HEK293T (cell line): ENCODE measurements around the gene HDAC8.

Experiments used
- CTCF ChIA-PET: fragments of 350-600 bp; formaldehyde crosslinking; extraction: SDS; loops from one replicate; lab custom pipeline; 2021; ENCODE audit warnings: antibody characterized with exemption, inconsistent platforms; lab: Yijun Ruan, JAX
- POLR2A ChIA-PET: fragments of 350-600 bp; formaldehyde crosslinking; extraction: SDS; loops from one replicate; lab custom pipeline; 2020; ENCODE audit warnings: antibody characterized with exemption, inconsistent platforms; lab: Yijun Ruan, JAX
- DNase-seq: peaks from one replicate; pipeline ENCODE4 v3.0.0; 2012; ENCODE audit warnings: mixed read lengths; ENCODE audit errors: extremely low spot score
- ARNT ChIP-seq: fragments of 450-650 bp; IDR thresholded peaks from 2 replicates; pipeline ENCODE4 v1.6.1; 2017; ENCODE audit warnings: mild to moderate bottlenecking
- BHLHE40 ChIP-seq: fragments of 450-650 bp; IDR thresholded peaks from 2 replicates; pipeline ENCODE4 v1.6.1; 2016; ENCODE audit warnings: mild to moderate bottlenecking, moderate library complexity, borderline replicate concordance
- CTBP1 ChIP-seq: fragments of 450-650 bp; IDR thresholded peaks from 2 replicates; pipeline ENCODE4 v1.6.1; 2016; ENCODE audit warnings: borderline replicate concordance
- ELF4 ChIP-seq: fragments of 450-650 bp; IDR thresholded peaks from 2 replicates; pipeline ENCODE4 v1.6.1; 2017; ENCODE audit warnings: antibody characterized with exemption
- FOXA1 ChIP-seq: fragments of 450-650 bp; IDR thresholded peaks from 2 replicates; pipeline ENCODE4 v1.6.1; 2016; ENCODE audit warnings: mild to moderate bottlenecking
- FOXK2 ChIP-seq: fragments of 450-650 bp; IDR thresholded peaks from 2 replicates; pipeline ENCODE4 v1.6.1; 2016; ENCODE audit warnings: mild to moderate bottlenecking
- FOXM1 ChIP-seq: fragments of 450-650 bp; IDR thresholded peaks from 2 replicates; pipeline ENCODE4 v1.6.1; 2017; ENCODE audit warnings: mild to moderate bottlenecking, borderline replicate concordance
- HDGF ChIP-seq: fragments of 450-650 bp; IDR thresholded peaks from 2 replicates; pipeline ENCODE4 v1.6.1; 2017; ENCODE audit warnings: antibody characterized with exemption, borderline replicate concordance
- L3MBTL2 ChIP-seq: fragments of 450-650 bp; conservative IDR thresholded peaks from 2 replicates; pipeline ENCODE4 v1.6.1; 2016; ENCODE audit warnings: mild to moderate bottlenecking
- LEF1 ChIP-seq: fragments of 450-650 bp; IDR thresholded peaks from 2 replicates; pipeline ENCODE4 v1.6.1; 2017; ENCODE audit warnings: mild to moderate bottlenecking, borderline replicate concordance
- NFRKB ChIP-seq: fragments of 450-650 bp; IDR thresholded peaks from 2 replicates; pipeline ENCODE4 v1.6.1; 2016; ENCODE audit warnings: mild to moderate bottlenecking, moderate library complexity
- SP1 ChIP-seq: fragments of 450-650 bp; IDR thresholded peaks from 2 replicates; pipeline ENCODE4 v1.6.1; 2017
- SUZ12 ChIP-seq: fragments of 450-650 bp; IDR thresholded peaks from 2 replicates; pipeline ENCODE4 v1.6.1; 2016; ENCODE audit warnings: mild to moderate bottlenecking
- TARDBP ChIP-seq: fragments of 450-650 bp; IDR thresholded peaks from 2 replicates; pipeline ENCODE4 v1.6.1; 2016
- ZNF384 ChIP-seq: fragments of 450-650 bp; IDR thresholded peaks from 2 replicates; pipeline ENCODE4 v1.6.1; 2016
- TF ChIP-seq, protein P1 (sequence below): fragments of 450-650 bp; IDR thresholded peaks from 2 replicates; pipeline ENCODE4 v1.6.1; 2016

Gene HDAC8

DNA sequence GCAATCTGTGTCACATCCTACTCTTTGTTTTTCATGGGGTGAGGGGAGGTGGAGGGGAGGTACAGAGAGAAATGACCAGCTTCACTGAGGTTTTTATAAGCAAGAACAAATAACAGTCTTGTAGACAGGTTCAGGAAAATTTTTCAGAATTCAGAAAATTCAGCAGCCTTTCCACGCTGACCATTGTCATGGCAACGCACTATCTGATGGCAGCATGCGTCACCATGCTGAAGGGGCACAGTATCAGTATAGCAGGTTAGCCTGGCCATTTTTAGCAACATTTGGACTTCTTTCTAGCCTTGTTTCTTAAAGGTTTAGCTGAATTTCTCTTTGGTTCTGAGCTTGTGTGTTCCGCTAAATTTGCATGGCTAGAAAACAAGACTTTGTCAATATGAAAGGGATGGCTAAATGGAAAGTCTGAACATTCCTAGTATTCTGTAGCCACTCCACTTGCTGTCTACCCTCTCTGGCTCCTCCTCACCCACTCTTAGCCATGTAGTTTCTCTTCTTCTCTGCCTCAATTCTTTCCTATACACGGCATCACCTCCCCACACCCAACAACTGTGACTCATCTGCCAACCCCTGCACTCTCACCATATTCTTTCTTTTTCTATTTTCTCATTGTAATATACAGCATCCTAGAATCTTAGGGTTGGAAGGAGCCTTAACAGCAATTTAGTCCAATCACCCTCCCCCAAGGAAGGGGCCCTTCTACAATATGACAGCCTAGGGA is 224.2 kb downstream of the HDAC8 start:
- ChIA-PET CTCF (no interaction called here), POLR2A (no interaction called here)
- no peak for DNase-seq
- TF ChIP-seq FOXM1 (no peak), FOXK2 (no peak), FOXA1 (no peak), ARNT (no peak), L3MBTL2 (no peak), TARDBP (no peak), HDGF (no peak), BHLHE40 (no peak)
- TF ChIP-seq, protein P1, sequence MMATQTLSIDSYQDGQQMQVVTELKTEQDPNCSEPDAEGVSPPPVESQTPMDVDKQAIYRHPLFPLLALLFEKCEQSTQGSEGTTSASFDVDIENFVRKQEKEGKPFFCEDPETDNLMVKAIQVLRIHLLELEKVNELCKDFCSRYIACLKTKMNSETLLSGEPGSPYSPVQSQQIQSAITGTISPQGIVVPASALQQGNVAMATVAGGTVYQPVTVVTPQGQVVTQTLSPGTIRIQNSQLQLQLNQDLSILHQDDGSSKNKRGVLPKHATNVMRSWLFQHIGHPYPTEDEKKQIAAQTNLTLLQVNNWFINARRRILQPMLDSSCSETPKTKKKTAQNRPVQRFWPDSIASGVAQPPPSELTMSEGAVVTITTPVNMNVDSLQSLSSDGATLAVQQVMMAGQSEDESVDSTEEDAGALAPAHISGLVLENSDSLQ, result no peak

DNA sequence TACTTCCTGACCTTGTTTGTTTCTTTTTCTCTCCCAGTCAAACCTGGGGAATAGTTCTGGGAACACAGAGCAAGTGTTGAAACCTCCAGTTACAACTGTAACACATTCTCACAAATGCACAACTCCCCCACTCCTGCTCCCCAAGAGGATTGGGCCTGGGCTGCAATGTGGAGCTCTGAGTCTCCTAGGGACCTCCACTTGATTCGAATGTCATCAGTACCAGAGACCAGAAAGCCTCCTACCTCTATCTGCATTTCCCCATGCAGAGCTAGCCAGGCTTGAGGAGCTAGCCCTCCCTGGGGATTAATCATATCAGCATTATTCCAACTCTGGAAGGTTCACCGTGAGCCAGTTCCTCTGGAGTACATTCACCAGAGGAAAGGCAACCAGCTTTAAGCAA is 225.3 kb downstream of the HDAC8 start:
- ChIA-PET CTCF (no interaction called here), POLR2A (no interaction called here)
- TF ChIP-seq L3MBTL2, result no peak
- no peak for TF ChIP-seq SP1
- TF ChIP-seq BHLHE40, result no peak
- TF ChIP-seq CTBP1, result no peak
- TF ChIP-seq ELF4, result no peak
- no peak for TF ChIP-seq NFRKB
- TF ChIP-seq FOXK2, result no peak
- TF ChIP-seq TARDBP, result no peak
- no peak for TF ChIP-seq ARNT
- TF ChIP-seq FOXM1, result no peak
- no peak for TF ChIP-seq LEF1
- TF ChIP-seq ZNF384, result no peak
- TF ChIP-seq HDGF, result no peak
- TF ChIP-seq, protein P1, result no peak
- no peak for TF ChIP-seq SUZ12
- TF ChIP-seq FOXA1, result no peak
- DNase-seq, result no peak

DNA sequence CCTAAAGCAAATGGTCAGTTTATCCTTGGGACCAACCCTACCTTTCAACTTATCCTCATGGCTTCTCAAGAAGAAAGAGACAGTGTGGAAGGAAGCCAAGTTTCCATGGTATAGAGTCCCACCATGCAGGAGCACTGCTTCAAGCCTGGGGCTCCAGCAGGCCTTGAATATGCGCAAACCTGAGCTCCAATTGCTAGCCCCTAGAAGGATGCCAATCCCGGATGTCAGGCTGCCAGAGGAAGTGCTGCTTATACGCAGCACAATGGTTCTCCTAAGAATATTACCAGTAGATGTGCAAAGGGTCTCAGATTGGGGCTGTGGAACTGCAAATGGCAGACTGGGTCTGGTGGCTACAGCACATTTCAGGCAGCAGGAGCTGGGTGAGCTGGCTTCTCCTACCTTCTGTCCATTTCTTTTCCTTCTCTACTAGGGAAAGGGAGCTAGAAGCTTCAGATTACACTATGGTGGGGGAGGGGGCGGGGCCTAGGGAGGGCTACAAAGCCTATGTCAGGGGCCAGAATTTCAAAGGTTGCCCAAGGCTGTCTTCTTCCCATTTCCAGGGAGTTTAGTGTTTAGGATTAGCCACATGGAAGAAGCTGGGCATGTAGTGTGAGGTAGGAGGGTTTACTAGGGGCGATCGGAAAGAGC is 226.2 kb downstream of the HDAC8 start:
- CTCF ChIA-PET, result no interaction called here
- DNase-seq, result no peak
- POLR2A ChIA-PET, result no interaction called here
- TF ChIP-seq SUZ12 (no peak), SP1 (no peak), HDGF (no peak), BHLHE40 (no peak), FOXM1 (no peak), ZNF384 (no peak), L3MBTL2 (no peak), NFRKB (no peak), FOXA1 (no peak), FOXK2 (no peak)

DNA sequence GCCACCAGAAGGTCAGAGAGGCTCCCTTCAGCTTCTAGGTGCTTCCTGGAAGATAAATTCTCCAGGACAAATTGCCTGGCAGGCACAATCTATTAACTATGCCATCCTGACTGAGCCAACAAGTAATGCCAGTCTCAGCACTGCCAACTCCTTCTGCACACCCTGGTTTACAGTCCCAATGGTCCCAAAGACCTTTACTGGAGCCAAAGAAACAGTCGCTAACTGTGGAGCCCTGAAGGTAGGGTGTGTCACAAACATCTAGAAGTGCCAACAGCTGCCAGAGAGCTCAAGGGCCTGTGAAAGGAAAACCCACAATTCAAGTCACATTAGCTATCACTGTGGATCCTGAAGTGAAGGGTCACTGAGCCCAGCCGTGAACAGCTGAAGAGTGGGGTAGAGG is 232.0 kb downstream of the HDAC8 start:
- CTCF ChIA-PET, result no interaction called here
- POLR2A ChIA-PET, result no interaction called here
- TF ChIP-seq ELF4, result no peak
- no peak for TF ChIP-seq ZNF384
- no peak for TF ChIP-seq SP1
- TF ChIP-seq NFRKB, result no peak
- no peak for TF ChIP-seq LEF1
- no peak for TF ChIP-seq ARNT
- no peak for TF ChIP-seq SUZ12
- TF ChIP-seq FOXK2, result no peak
- no peak for TF ChIP-seq TARDBP
- TF ChIP-seq, protein P1, result no peak
- TF ChIP-seq FOXA1, result no peak
- TF ChIP-seq CTBP1, result no peak
- TF ChIP-seq BHLHE40, result no peak
- no peak for TF ChIP-seq FOXM1
- no peak for TF ChIP-seq L3MBTL2
- TF ChIP-seq HDGF, result no peak
- DNase-seq, result no peak

DNA sequence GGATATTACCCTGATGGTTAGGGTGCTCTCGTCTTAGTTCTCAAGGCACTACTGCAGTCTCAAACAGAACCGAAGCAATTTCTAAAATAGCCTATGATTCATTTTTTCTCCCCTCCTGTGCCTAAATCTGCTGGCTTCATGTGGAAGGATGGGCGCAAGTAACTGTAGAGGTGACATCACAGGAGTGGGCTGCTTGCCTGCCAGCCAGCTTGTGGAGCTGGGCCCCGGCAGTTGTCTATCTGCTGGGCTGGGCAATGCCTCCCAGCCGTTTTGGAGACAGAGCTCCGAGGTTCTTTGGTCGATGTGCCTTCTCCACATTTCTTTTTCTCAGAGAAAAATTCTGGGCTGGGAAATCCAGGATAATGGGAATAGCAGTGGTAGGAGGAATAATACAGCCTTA is 232.6 kb downstream of the HDAC8 start:
- CTCF ChIA-PET, result no interaction called here
- TF ChIP-seq ARNT, result no peak
- TF ChIP-seq LEF1, result no peak
- TF ChIP-seq BHLHE40, result no peak
- no peak for TF ChIP-seq FOXK2
- TF ChIP-seq SUZ12, result no peak
- TF ChIP-seq L3MBTL2, result no peak
- no peak for TF ChIP-seq ELF4
- no peak for DNase-seq
- POLR2A ChIA-PET, result no interaction called here

DNA sequence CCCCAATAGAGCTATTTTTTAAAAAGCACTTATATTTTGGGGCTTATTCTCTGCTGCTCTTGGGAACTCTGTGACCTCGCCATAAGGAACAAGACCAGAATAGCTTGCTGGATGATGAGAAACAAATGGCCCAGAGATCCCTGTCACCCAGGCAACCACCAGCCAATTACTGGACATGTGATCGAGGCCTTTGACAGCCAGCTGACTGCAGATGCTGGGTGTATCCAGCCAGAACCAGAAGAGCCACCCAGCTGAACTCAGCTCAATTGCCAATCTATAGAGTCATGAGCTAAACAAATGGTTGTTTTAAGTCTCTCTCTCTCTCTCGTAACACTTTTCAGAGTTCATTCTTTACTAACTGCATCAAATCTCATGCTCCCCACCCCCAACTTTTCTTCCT is 242.5 kb downstream of the HDAC8 start:
- DNase-seq, result peak; percentile 36
- TF ChIP-seq, protein P1, result peak; percentile 31
- no peak for TF ChIP-seq ARNT
- TF ChIP-seq NFRKB, result no peak
- CTCF ChIA-PET, result no interaction called here
- POLR2A ChIA-PET, result no interaction called here
